Measurements from ENCODE around the gene SUMO3.

SUMO3 gene

GRCh38 chr21:44800103-44800502, 17.8 kb downstream of the SUMO3 start:
- Histone ChIP-seq H3K36me3 (ENCODE audit: insufficient read depth, low read length) (peaks cover 30% of the 10 kb centered on the region), H3K4me3 (ENCODE audit: low read length) (peak overlapping the region; percentile 94), H3K27me3 (ENCODE audit: insufficient read depth, low read length) (no peaks in the 10 kb centered on the region), H2AFZ (ENCODE audit: low read depth, low read length) (no peak overlapping the region), H3K9me3 (ENCODE audit: low read length) (peaks cover 10% of the 10 kb centered on the region), H3K4me1 (ENCODE audit: insufficient read depth, low read length) (peaks cover 21% of the 10 kb centered on the region)

- H3K9me3 ChIP-seq (ENCODE audit: low read length): peaks cover 10% of the 10 kb centered on the region
- peaks cover 27% of the 10 kb centered on the region for H3K36me3 ChIP-seq (ENCODE audit: insufficient read depth, low read length)
- H3K27me3 ChIP-seq (ENCODE audit: insufficient read depth, low read length): no peaks in the 10 kb centered on the region
- H3K4me3 ChIP-seq (ENCODE audit: low read length): no peak overlapping the region
- peaks cover 21% of the 10 kb centered on the region for H3K4me1 ChIP-seq (ENCODE audit: insufficient read depth, low read length)
- H2AFZ ChIP-seq (ENCODE audit: low read depth, low read length): no peak overlapping the region
Measured at GRCh38 chr21:44799646-44800045, 18.2 kb downstream of the SUMO3 start.

- Histone ChIP-seq H3K36me3 (ENCODE audit: insufficient read depth, low read length) (peaks cover 18% of the 10 kb centered on the region), H3K27me3 (ENCODE audit: insufficient read depth, low read length) (no peaks in the 10 kb centered on the region), H3K4me3 (ENCODE audit: low read length) (no peak overlapping the region), H3K4me1 (ENCODE audit: insufficient read depth, low read length) (peaks cover 21% of the 10 kb centered on the region), H3K9me3 (ENCODE audit: low read length) (peaks cover 10% of the 10 kb centered on the region), H2AFZ (ENCODE audit: low read depth, low read length) (no peak overlapping the region)
Measured at GRCh38 chr21:44797775-44798174, 20.1 kb downstream of the SUMO3 start.

GRCh38 chr21:44795342-44795741, 22.5 kb downstream of the SUMO3 start:
- peaks cover 20% of the 10 kb centered on the region for H3K36me3 ChIP-seq (ENCODE audit: insufficient read depth, low read length)
- peaks cover 10% of the 10 kb centered on the region for H3K9me3 ChIP-seq (ENCODE audit: low read length)
- H3K4me1 ChIP-seq (ENCODE audit: insufficient read depth, low read length): peaks cover 11% of the 10 kb centered on the region
- no peaks in the 10 kb centered on the region for H3K27me3 ChIP-seq (ENCODE audit: insufficient read depth, low read length)
- H2AFZ ChIP-seq (ENCODE audit: low read depth, low read length): no peak overlapping the region
- H3K4me3 ChIP-seq (ENCODE audit: low read length): no peak overlapping the region

GRCh38 chr21:44793592-44794374, 24.1 kb downstream of the SUMO3 start:
- Histone ChIP-seq H3K9me3 (ENCODE audit: low read length) (peaks cover 10% of the 10 kb centered on the region), H3K4me3 (ENCODE audit: low read length) (no peak overlapping the region), H3K36me3 (ENCODE audit: insufficient read depth, low read length) (peaks cover 16% of the 10 kb centered on the region), H3K27me3 (ENCODE audit: insufficient read depth, low read length) (no peaks in the 10 kb centered on the region), H3K4me1 (ENCODE audit: insufficient read depth, low read length) (peaks cover 3% of the 10 kb centered on the region), H2AFZ (ENCODE audit: low read depth, low read length) (no peak overlapping the region)

- no peaks in the 10 kb centered on the region for H3K27me3 ChIP-seq (ENCODE audit: insufficient read depth, low read length)
- peaks cover 3% of the 10 kb centered on the region for H3K4me1 ChIP-seq (ENCODE audit: insufficient read depth, low read length)
- H3K9me3 ChIP-seq (ENCODE audit: low read length): peaks cover 8% of the 10 kb centered on the region
- no peak overlapping the region for H3K4me3 ChIP-seq (ENCODE audit: low read length)
- peaks cover 8% of the 10 kb centered on the region for H3K36me3 ChIP-seq (ENCODE audit: insufficient read depth, low read length)
- no peak overlapping the region for H2AFZ ChIP-seq (ENCODE audit: low read depth, low read length)
Measured at GRCh38 chr21:44792702-44793591, 24.9 kb downstream of the SUMO3 start.

GRCh38 chr21:44791993-44792392, 25.9 kb downstream of the SUMO3 start:
- no peak overlapping the region for H3K4me3 ChIP-seq (ENCODE audit: low read length)
- no peaks in the 10 kb centered on the region for H3K27me3 ChIP-seq (ENCODE audit: insufficient read depth, low read length)
- no peak overlapping the region for H2AFZ ChIP-seq (ENCODE audit: low read depth, low read length)
- peaks cover 3% of the 10 kb centered on the region for H3K4me1 ChIP-seq (ENCODE audit: insufficient read depth, low read length)
- peaks cover 5% of the 10 kb centered on the region for H3K9me3 ChIP-seq (ENCODE audit: low read length)
- H3K36me3 ChIP-seq (ENCODE audit: insufficient read depth, low read length): peaks cover 8% of the 10 kb centered on the region

- H2AFZ ChIP-seq (ENCODE audit: low read depth, low read length): no peak overlapping the region
- H3K36me3 ChIP-seq (ENCODE audit: insufficient read depth, low read length): peaks cover 3% of the 10 kb centered on the region
- H3K4me1 ChIP-seq (ENCODE audit: insufficient read depth, low read length): peaks cover 3% of the 10 kb centered on the region
- H3K9me3 ChIP-seq (ENCODE audit: low read length): no peaks in the 10 kb centered on the region
- no peak overlapping the region for H3K4me3 ChIP-seq (ENCODE audit: low read length)
- H3K27me3 ChIP-seq (ENCODE audit: insufficient read depth, low read length): no peaks in the 10 kb centered on the region
Measured at GRCh38 chr21:44791246-44791645, 26.6 kb downstream of the SUMO3 start.

GRCh38 chr21:44790368-44790767, 27.5 kb downstream of the SUMO3 start:
- H3K36me3 ChIP-seq (ENCODE audit: insufficient read depth, low read length): peaks cover 12% of the 10 kb centered on the region
- H3K27me3 ChIP-seq (ENCODE audit: insufficient read depth, low read length): no peaks in the 10 kb centered on the region
- peaks cover 3% of the 10 kb centered on the region for H3K4me1 ChIP-seq (ENCODE audit: insufficient read depth, low read length)

GRCh38 chr21:44789880-44790279, 28.0 kb downstream of the SUMO3 start:
- peaks cover 1% of the 10 kb centered on the region for H3K9me3 ChIP-seq (ENCODE audit: low read length)
- peaks cover 3% of the 10 kb centered on the region for H3K4me1 ChIP-seq (ENCODE audit: insufficient read depth, low read length)
- H2AFZ ChIP-seq (ENCODE audit: low read depth, low read length): no peak overlapping the region
- H3K27me3 ChIP-seq (ENCODE audit: insufficient read depth, low read length): no peaks in the 10 kb centered on the region
- H3K36me3 ChIP-seq (ENCODE audit: insufficient read depth, low read length): peaks cover 15% of the 10 kb centered on the region
- no peak overlapping the region for H3K4me3 ChIP-seq (ENCODE audit: low read length)

More at GRCh38 chr21:44790368-44790767, 27.5 kb downstream of the SUMO3 start:
- no peaks in the 10 kb centered on the region for H3K9me3 ChIP-seq (ENCODE audit: low read length)
- no peak overlapping the region for H3K4me3 ChIP-seq (ENCODE audit: low read length)
- H2AFZ ChIP-seq (ENCODE audit: low read depth, low read length): no peak overlapping the region

GRCh38 chr21:44785620-44786335, 32.1 kb downstream of the SUMO3 start:
- H3K4me1 ChIP-seq (ENCODE audit: insufficient read depth, low read length): no peaks in the 10 kb centered on the region
- H3K4me3 ChIP-seq (ENCODE audit: low read length): no peak overlapping the region
- H3K27me3 ChIP-seq (ENCODE audit: insufficient read depth, low read length): no peaks in the 10 kb centered on the region
- H3K9me3 ChIP-seq (ENCODE audit: low read length): peaks cover 4% of the 10 kb centered on the region
- no peak overlapping the region for H2AFZ ChIP-seq (ENCODE audit: low read depth, low read length)
- peaks cover 21% of the 10 kb centered on the region for H3K36me3 ChIP-seq (ENCODE audit: insufficient read depth, low read length)

GRCh38 chr21:44784810-44785209, 33.1 kb downstream of the SUMO3 start:
- Histone ChIP-seq H3K9me3 (ENCODE audit: low read length) (peaks cover 4% of the 10 kb centered on the region), H2AFZ (ENCODE audit: low read depth, low read length) (no peak overlapping the region), H3K36me3 (ENCODE audit: insufficient read depth, low read length) (peaks cover 21% of the 10 kb centered on the region), H3K4me1 (ENCODE audit: insufficient read depth, low read length) (no peaks in the 10 kb centered on the region), H3K27me3 (ENCODE audit: insufficient read depth, low read length) (no peaks in the 10 kb centered on the region), H3K4me3 (ENCODE audit: low read length) (no peak overlapping the region)

Data from neuron (in vitro differentiated cells).